Measurements from ENCODE around the gene MT3.

Gene MT3

DNA sequence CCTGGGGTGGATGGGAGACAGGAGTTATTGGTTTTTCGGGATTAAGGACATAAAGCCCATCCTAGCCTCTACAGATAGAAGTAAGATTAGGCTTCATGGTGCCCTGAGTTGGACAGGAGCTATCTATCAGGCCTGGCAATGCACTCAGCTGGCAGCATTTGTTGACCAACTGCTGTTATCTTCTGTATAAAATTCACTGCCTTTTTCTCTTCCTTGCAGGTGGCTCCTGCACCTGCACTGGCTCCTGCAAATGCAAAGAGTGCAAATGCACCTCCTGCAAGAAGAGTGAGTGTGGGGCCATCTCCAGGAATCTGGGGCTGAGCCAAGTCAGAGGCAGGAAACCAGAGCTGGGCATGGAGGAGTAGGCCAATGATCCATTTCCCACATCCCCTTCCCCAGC, 49.7 kb downstream of the MT3 start:
- Mint-ChIP-seq H3K4me3 (no peak overlapping the region), H3K4me1 (peaks cover 34% of the 10 kb centered on the region), H3K9me3 (no peaks in the 10 kb centered on the region), H3K27me3 (peaks cover 68% of the 10 kb centered on the region), H3K27ac (no peak overlapping the region), H3K36me3 (ENCODE audit: low read depth) (no peaks in the 10 kb centered on the region)
- ATAC-seq (no peak), DNase-seq (no peak)

GRCh38 chr16:56640076-56640475, 50.7 kb downstream of the MT3 start:
- ATAC-seq (no peak), DNase-seq (no peak)
- H3K27me3 Mint-ChIP-seq = peaks cover 58% of the 10 kb centered on the region
- H3K9me3 Mint-ChIP-seq = no peaks in the 10 kb centered on the region
- no peak overlapping the region for H3K27ac Mint-ChIP-seq
- H3K4me3 Mint-ChIP-seq = no peak overlapping the region
- H3K36me3 Mint-ChIP-seq (ENCODE audit: low read depth) = no peaks in the 10 kb centered on the region
- peaks cover 35% of the 10 kb centered on the region for H3K4me1 Mint-ChIP-seq
